GM12874 (cell line): ENCODE results near the gene ACOT7.

Source experiments
- TF ChIP-seq, protein P1 (sequence below): IDR thresholded peaks from 2 replicates; pipeline ENCODE4 v1.5.1; 2011; ENCODE audit warnings: low read depth, mild to moderate bottlenecking, control low read depth, low read length, moderate library complexity; ENCODE audit not compliant: insufficient read depth

ACOT7 gene

GRCh38 chr1:6235296-6235677 lies 158.3 kb downstream of the ACOT7 start:
- TF ChIP-seq, protein P1, sequence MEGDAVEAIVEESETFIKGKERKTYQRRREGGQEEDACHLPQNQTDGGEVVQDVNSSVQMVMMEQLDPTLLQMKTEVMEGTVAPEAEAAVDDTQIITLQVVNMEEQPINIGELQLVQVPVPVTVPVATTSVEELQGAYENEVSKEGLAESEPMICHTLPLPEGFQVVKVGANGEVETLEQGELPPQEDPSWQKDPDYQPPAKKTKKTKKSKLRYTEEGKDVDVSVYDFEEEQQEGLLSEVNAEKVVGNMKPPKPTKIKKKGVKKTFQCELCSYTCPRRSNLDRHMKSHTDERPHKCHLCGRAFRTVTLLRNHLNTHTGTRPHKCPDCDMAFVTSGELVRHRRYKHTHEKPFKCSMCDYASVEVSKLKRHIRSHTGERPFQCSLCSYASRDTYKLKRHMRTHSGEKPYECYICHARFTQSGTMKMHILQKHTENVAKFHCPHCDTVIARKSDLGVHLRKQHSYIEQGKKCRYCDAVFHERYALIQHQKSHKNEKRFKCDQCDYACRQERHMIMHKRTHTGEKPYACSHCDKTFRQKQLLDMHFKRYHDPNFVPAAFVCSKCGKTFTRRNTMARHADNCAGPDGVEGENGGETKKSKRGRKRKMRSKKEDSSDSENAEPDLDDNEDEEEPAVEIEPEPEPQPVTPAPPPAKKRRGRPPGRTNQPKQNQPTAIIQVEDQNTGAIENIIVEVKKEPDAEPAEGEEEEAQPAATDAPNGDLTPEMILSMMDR = no peak

GRCh38 chr1:6234502-6235295 lies 158.9 kb downstream of the ACOT7 start:
- TF ChIP-seq, protein P1 = no peak

GRCh38 chr1:6233376-6233775 lies 160.2 kb downstream of the ACOT7 start:
- TF ChIP-seq, protein P1 = no peak

- TF ChIP-seq, protein P1 = no peak
Observed at GRCh38 chr1:6225651-6226050, 167.9 kb downstream of the ACOT7 start.

DNA sequence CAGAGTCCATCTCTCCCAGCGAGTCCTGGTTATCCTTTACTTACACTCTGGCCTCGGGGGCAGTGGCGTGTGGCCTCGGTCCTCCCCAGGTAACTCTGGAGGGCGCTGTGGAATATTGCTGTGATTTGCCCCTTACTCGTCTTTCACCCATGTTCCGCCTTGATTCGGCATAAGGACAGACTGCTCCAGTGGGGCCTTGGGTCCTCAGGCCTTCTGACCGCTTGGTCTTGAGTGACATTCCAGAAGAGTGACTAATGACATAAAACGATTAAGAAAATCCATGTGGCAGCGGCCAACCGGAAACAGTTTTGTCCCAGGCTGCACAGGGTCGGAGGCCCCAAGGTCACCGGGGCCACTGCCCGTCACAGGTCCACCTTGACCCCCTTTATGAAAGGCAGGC lies 168.8 kb downstream of the ACOT7 start:
- TF ChIP-seq, protein P1 = no peak

DNA sequence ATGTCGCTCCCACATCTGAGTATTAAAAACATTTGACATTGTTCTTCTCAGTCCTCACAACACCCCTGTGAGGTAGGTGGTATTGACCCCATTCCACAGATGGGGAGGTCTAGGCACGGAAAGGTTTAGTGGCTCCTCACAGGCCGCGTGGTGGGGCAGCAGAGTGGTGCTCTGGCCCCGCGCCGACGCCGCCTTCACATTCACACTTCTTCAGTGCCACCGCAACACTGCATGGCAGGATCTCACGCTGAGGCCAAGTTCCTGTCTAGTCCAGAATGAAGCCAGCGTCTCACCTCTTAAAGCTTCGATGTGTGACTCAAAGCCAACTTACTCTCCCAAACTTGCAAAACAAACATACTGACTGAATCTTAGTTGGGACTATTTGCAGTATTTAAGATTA lies 169.9 kb downstream of the ACOT7 start:
- TF ChIP-seq, protein P1 = no peak

GRCh38 chr1:6222636-6223035 lies 170.9 kb downstream of the ACOT7 start:
- TF ChIP-seq, protein P1 = no peak
